ENCODE results near the gene OR56B1.

OR56B1 gene

DNA sequence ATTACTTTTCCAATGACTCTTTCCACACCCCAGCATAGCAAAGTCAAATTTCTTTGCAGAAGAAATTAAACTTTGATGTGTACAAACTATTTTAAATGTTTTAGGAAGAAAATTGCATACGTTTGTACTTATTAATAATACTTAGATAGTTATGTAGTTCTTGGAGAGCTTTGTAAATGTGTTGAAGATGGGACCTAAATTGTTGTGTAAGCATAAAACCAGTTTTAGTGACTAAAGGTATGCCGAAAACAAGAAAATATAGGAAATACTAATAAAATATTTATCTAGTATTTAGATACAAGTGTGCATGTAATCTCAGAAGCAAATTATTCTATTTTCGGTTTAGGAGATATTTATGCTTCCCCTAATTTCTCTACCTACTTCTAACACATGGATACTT, 13.6 kb downstream of the OR56B1 start:
- no peak for ATAC-seq (ENCODE audit: insufficient read depth, low read depth)
- Histone ChIP-seq H3K27ac (ENCODE audit: low read length) (no peak overlapping the region), H3K4me2 (ENCODE audit: insufficient read depth, low read length) (no peak overlapping the region)

DNA sequence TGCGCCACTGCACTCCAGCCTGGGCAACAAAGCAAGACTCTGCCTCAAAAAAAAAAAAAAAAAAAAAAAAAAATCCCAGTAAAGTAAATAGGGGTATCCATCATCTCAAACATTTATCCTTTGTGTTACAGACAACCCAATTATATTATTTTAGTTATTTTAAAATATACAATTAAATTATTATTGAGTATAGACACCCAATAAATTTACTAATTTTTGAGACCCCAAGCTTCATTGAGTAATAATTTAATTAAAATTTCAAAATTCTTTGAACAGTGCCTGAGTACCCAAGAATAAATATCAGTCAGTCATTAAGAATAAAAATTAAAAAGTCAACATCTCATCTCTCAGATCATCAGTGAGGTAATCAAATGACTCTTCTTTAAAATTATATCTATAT, 17.7 kb downstream of the OR56B1 start, which contains the start of gene OR52N4:
Gene OR52N4, plus strand, starts transcription at position 301 of the 400 bp plus-strand sequence. CDS start 498 bp downstream, outside the sequence.
- DNase-seq (no peak), ATAC-seq (ENCODE audit: insufficient read depth, low read depth) (no peak)
- Histone ChIP-seq H3K4me3 (ENCODE audit: low read depth in 1 of 2, low read length in 2 of 2) (no peak within 1 kb of the TSS), H3K79me2 (ENCODE audit: insufficient read depth, low read length) (no peaks in the 10 kb centered on the region), H3K36me3 (ENCODE audit: insufficient read depth, low read length) (no peaks in the 10 kb centered on the region), H3K4me2 (ENCODE audit: insufficient read depth, low read length) (no peak within 1 kb of the TSS), H4K20me1 (ENCODE audit: insufficient read depth, low read length) (no peaks in the 10 kb centered on the region), H3K4me1 (ENCODE audit: insufficient read depth, low read length) (no peaks in the 10 kb centered on the region), H3K27ac (ENCODE audit: low read length) (no peak within 1 kb of the TSS), H3K27me3 (ENCODE audit: insufficient read depth, low read length, poor library complexity) (peaks cover 20% of the 10 kb centered on the region), H3K9ac (ENCODE audit: low read depth, low read length) (no peak within 1 kb of the TSS), H3K9me3 (ENCODE audit: insufficient read depth, low read length, severe bottlenecking) (no peaks in the 10 kb centered on the region), H2AFZ (ENCODE audit: low read depth, low read length) (no peak within 1 kb of the TSS)
- TF ChIP-seq, protein P1, sequence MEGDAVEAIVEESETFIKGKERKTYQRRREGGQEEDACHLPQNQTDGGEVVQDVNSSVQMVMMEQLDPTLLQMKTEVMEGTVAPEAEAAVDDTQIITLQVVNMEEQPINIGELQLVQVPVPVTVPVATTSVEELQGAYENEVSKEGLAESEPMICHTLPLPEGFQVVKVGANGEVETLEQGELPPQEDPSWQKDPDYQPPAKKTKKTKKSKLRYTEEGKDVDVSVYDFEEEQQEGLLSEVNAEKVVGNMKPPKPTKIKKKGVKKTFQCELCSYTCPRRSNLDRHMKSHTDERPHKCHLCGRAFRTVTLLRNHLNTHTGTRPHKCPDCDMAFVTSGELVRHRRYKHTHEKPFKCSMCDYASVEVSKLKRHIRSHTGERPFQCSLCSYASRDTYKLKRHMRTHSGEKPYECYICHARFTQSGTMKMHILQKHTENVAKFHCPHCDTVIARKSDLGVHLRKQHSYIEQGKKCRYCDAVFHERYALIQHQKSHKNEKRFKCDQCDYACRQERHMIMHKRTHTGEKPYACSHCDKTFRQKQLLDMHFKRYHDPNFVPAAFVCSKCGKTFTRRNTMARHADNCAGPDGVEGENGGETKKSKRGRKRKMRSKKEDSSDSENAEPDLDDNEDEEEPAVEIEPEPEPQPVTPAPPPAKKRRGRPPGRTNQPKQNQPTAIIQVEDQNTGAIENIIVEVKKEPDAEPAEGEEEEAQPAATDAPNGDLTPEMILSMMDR (IDR thresholded peaks at IDR 0.05; ENCODE audit: borderline replicate concordance, extremely low read depth, low read length, poor library complexity, severe bottlenecking) = no peak

More for the DNA sequence above, 13.6 kb downstream of the OR56B1 start:
- Histone ChIP-seq H3K27me3 (ENCODE audit: insufficient read depth, low read length, poor library complexity) (peaks cover 16% of the 10 kb centered on the region), H3K36me3 (ENCODE audit: insufficient read depth, low read length) (no peaks in the 10 kb centered on the region), H3K9ac (ENCODE audit: low read depth, low read length) (no peak overlapping the region), H4K20me1 (ENCODE audit: insufficient read depth, low read length) (no peaks in the 10 kb centered on the region), H3K79me2 (ENCODE audit: insufficient read depth, low read length) (no peaks in the 10 kb centered on the region), H2AFZ (ENCODE audit: low read depth, low read length) (no peak overlapping the region), H3K4me3 (ENCODE audit: low read depth in 1 of 2, low read length in 2 of 2) (no peak overlapping the region), H3K9me3 (ENCODE audit: insufficient read depth, low read length, severe bottlenecking) (no peaks in the 10 kb centered on the region), H3K4me1 (ENCODE audit: insufficient read depth, low read length) (no peaks in the 10 kb centered on the region)
- no peak for DNase-seq
- TF ChIP-seq, protein P1 (IDR thresholded peaks at IDR 0.05; ENCODE audit: borderline replicate concordance, extremely low read depth, low read length, poor library complexity, severe bottlenecking) = no peak
- no peak for TF ChIP-seq EZH2 (IDR thresholded peaks at IDR 0.05; ENCODE audit: borderline replicate concordance, low read depth, low read length, severe bottlenecking)

DNA sequence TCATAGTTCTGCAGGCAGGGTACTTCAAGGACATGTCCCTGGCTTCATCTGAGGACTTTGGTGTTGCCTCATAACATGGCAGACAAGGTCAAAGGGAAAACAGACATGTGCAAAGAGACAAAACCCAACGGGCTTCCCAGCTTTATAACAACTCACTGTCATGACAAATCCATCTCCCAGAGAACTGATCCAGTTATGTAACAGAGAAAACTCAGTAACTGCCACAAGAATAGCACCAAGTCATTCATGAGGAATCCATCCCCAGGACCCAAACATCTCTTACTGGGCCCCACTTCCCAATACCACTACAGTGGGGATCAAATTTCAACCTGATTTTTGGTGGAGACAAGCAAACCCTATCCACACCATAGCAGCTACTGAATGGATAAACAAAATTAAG, 30.8 kb downstream of the OR56B1 start:
- H3K36me3 ChIP-seq (ENCODE audit: insufficient read depth, low read length) = no peaks in the 10 kb centered on the region
- no peaks in the 10 kb centered on the region for H3K9me3 ChIP-seq (ENCODE audit: insufficient read depth, low read length, severe bottlenecking)
- no peak overlapping the region for H3K4me2 ChIP-seq (ENCODE audit: insufficient read depth, low read length)
- H3K79me2 ChIP-seq (ENCODE audit: insufficient read depth, low read length) = no peaks in the 10 kb centered on the region
- DNase-seq = no peak
- TF ChIP-seq, protein P1 (IDR thresholded peaks at IDR 0.05; ENCODE audit: borderline replicate concordance, extremely low read depth, low read length, poor library complexity, severe bottlenecking) = no peak
- no peak for TF ChIP-seq EZH2 (IDR thresholded peaks at IDR 0.05; ENCODE audit: borderline replicate concordance, low read depth, low read length, severe bottlenecking)
- no peak overlapping the region for H3K4me3 ChIP-seq (ENCODE audit: low read depth in 1 of 2, low read length in 2 of 2)
- H4K20me1 ChIP-seq (ENCODE audit: insufficient read depth, low read length) = no peaks in the 10 kb centered on the region
- no peak overlapping the region for H3K27ac ChIP-seq (ENCODE audit: low read length)
- ATAC-seq (ENCODE audit: insufficient read depth, low read depth) = no peak
- H3K27me3 ChIP-seq (ENCODE audit: insufficient read depth, low read length, poor library complexity) = no peaks in the 10 kb centered on the region
- no peak overlapping the region for H2AFZ ChIP-seq (ENCODE audit: low read depth, low read length)
- no peak overlapping the region for H3K9ac ChIP-seq (ENCODE audit: low read depth, low read length)
- no peaks in the 10 kb centered on the region for H3K4me1 ChIP-seq (ENCODE audit: insufficient read depth, low read length)

DNA sequence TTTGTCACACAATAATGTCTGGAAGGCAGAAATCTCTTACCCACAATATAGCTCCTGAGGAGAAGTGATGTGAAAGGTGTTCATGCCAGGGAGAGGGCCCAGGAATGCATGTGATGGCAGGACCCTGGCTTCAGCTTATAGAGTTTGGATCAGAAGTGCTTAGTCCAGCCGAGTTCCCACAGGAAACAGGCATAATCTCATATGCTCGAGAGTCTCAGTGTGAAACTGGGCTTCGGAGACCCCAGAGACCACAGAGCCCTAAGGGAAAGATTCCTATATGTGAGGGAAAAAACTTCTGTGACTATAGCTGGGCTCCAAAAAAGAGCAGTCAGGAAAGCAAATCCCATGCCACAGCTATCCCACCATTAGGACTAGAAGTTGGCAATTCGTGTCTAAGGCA, 47.0 kb downstream of the OR56B1 start, which contains the start of gene OR52N5:
Gene OR52N5, minus strand, starts transcription at position 101 of the 400 bp plus-strand sequence. CDS start 4,721 bp downstream, outside the sequence.
- H3K79me2 ChIP-seq (ENCODE audit: insufficient read depth, low read length) = no peaks in the 10 kb centered on the region
- H3K4me1 ChIP-seq (ENCODE audit: insufficient read depth, low read length) = no peaks in the 10 kb centered on the region
- H2AFZ ChIP-seq (ENCODE audit: low read depth, low read length) = no peak within 1 kb of the TSS
- TF ChIP-seq, protein P1 (IDR thresholded peaks at IDR 0.05; ENCODE audit: borderline replicate concordance, extremely low read depth, low read length, poor library complexity, severe bottlenecking) = no peak
- TF ChIP-seq EZH2 (IDR thresholded peaks at IDR 0.05; ENCODE audit: borderline replicate concordance, low read depth, low read length, severe bottlenecking) = no peak
- no peak within 1 kb of the TSS for H3K9ac ChIP-seq (ENCODE audit: low read depth, low read length)
- H3K9me3 ChIP-seq (ENCODE audit: insufficient read depth, low read length, severe bottlenecking) = no peaks in the 10 kb centered on the region
- ATAC-seq (ENCODE audit: insufficient read depth, low read depth) (no peak), DNase-seq (no peak)
- no peak within 1 kb of the TSS for H3K27ac ChIP-seq (ENCODE audit: low read length)
- H3K36me3 ChIP-seq (ENCODE audit: insufficient read depth, low read length) = no peaks in the 10 kb centered on the region
- H3K27me3 ChIP-seq (ENCODE audit: insufficient read depth, low read length, poor library complexity) = peaks cover under 1% of the 10 kb centered on the region
- H3K4me3 ChIP-seq (ENCODE audit: low read depth in 1 of 2, low read length in 2 of 2) = no peak within 1 kb of the TSS
- H3K4me2 ChIP-seq (ENCODE audit: insufficient read depth, low read length) = no peak within 1 kb of the TSS
- no peaks in the 10 kb centered on the region for H4K20me1 ChIP-seq (ENCODE audit: insufficient read depth, low read length)
